ENCODE data around the gene PTPRA.
"Not testable (repeated sequence)": the region's sequence is repeated elsewhere in the genome, so short reads cannot be mapped to it uniquely, and the experiment has no call there.

DNA sequence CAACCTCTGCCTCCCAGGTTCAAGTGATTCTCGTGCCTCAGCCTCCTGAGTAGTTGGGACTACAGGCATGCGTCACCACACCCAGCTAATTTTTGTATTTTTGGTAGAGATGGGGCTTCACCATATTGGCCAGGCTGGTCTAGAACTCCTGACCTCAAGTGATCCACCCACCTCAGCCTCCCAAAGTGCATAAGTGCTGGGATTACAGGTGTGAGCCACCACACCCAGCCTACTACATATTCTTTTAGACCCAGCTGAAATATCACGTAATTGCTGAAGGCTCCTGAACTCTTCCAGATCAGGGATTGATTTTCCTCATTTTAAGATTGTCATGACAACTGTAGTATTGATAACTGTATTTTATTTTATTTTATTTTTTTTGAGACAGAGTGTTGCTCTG, 21.9 kb downstream of the PTPRA start:
- TF ChIP-seq, protein P1, sequence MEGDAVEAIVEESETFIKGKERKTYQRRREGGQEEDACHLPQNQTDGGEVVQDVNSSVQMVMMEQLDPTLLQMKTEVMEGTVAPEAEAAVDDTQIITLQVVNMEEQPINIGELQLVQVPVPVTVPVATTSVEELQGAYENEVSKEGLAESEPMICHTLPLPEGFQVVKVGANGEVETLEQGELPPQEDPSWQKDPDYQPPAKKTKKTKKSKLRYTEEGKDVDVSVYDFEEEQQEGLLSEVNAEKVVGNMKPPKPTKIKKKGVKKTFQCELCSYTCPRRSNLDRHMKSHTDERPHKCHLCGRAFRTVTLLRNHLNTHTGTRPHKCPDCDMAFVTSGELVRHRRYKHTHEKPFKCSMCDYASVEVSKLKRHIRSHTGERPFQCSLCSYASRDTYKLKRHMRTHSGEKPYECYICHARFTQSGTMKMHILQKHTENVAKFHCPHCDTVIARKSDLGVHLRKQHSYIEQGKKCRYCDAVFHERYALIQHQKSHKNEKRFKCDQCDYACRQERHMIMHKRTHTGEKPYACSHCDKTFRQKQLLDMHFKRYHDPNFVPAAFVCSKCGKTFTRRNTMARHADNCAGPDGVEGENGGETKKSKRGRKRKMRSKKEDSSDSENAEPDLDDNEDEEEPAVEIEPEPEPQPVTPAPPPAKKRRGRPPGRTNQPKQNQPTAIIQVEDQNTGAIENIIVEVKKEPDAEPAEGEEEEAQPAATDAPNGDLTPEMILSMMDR (IDR thresholded peaks at IDR 0.05) = not testable (repeated sequence)
- not testable (repeated sequence) for TF ChIP-seq POLR2A (IDR thresholded peaks at IDR 0.05)

Data from thyroid gland (tissue), 4 donors.